Measurements from ENCODE around the gene ARHGEF28. TPM values are rescaled to one million over a fixed set of nuclear protein-coding genes. Genes with fewer than 3 reads are reported as not detected.

The ARHGEF28 gene
- total and polyA plus RNA-seq, 2 of the 13 experiments (the other 11 are each of a cell fraction or from before 2014, with no cell fraction given), result 17.4 to 34.1 TPM

DNA sequence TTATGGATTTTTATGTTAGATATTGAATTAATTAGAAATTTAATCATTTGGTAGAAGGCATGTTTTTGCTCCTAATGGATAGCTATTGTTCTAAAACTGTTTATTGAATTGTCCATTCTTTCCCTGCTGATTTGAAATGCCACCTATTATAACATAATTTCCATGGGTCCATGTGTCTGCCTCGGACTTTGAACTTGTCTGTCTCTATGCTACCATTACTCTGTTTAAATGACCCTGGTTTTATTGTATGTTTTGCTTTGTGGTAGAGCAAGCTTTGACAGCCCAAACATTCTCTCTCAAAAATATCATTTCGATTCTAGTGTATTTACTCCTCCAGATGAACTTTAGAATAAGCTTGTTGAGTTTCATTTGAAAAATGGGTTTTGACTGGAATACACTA is 120.6 kb downstream of the ARHGEF28 start (continued):
- TF ChIP-seq, protein P1, sequence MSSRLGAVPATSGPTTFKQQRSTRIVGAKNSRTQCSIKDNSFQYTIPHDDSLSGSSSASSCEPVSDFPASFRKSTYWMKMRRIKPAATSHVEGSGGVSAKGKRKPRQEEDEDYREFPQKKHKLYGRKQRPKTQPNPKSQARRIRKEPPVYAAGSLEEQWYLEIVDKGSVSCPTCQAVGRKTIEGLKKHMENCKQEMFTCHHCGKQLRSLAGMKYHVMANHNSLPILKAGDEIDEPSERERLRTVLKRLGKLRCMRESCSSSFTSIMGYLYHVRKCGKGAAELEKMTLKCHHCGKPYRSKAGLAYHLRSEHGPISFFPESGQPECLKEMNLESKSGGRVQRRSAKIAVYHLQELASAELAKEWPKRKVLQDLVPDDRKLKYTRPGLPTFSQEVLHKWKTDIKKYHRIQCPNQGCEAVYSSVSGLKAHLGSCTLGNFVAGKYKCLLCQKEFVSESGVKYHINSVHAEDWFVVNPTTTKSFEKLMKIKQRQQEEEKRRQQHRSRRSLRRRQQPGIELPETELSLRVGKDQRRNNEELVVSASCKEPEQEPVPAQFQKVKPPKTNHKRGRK (CRISPR knock-in tag; IDR thresholded peaks at IDR 0.05), result no peak
- TF ChIP-seq, protein P2, sequence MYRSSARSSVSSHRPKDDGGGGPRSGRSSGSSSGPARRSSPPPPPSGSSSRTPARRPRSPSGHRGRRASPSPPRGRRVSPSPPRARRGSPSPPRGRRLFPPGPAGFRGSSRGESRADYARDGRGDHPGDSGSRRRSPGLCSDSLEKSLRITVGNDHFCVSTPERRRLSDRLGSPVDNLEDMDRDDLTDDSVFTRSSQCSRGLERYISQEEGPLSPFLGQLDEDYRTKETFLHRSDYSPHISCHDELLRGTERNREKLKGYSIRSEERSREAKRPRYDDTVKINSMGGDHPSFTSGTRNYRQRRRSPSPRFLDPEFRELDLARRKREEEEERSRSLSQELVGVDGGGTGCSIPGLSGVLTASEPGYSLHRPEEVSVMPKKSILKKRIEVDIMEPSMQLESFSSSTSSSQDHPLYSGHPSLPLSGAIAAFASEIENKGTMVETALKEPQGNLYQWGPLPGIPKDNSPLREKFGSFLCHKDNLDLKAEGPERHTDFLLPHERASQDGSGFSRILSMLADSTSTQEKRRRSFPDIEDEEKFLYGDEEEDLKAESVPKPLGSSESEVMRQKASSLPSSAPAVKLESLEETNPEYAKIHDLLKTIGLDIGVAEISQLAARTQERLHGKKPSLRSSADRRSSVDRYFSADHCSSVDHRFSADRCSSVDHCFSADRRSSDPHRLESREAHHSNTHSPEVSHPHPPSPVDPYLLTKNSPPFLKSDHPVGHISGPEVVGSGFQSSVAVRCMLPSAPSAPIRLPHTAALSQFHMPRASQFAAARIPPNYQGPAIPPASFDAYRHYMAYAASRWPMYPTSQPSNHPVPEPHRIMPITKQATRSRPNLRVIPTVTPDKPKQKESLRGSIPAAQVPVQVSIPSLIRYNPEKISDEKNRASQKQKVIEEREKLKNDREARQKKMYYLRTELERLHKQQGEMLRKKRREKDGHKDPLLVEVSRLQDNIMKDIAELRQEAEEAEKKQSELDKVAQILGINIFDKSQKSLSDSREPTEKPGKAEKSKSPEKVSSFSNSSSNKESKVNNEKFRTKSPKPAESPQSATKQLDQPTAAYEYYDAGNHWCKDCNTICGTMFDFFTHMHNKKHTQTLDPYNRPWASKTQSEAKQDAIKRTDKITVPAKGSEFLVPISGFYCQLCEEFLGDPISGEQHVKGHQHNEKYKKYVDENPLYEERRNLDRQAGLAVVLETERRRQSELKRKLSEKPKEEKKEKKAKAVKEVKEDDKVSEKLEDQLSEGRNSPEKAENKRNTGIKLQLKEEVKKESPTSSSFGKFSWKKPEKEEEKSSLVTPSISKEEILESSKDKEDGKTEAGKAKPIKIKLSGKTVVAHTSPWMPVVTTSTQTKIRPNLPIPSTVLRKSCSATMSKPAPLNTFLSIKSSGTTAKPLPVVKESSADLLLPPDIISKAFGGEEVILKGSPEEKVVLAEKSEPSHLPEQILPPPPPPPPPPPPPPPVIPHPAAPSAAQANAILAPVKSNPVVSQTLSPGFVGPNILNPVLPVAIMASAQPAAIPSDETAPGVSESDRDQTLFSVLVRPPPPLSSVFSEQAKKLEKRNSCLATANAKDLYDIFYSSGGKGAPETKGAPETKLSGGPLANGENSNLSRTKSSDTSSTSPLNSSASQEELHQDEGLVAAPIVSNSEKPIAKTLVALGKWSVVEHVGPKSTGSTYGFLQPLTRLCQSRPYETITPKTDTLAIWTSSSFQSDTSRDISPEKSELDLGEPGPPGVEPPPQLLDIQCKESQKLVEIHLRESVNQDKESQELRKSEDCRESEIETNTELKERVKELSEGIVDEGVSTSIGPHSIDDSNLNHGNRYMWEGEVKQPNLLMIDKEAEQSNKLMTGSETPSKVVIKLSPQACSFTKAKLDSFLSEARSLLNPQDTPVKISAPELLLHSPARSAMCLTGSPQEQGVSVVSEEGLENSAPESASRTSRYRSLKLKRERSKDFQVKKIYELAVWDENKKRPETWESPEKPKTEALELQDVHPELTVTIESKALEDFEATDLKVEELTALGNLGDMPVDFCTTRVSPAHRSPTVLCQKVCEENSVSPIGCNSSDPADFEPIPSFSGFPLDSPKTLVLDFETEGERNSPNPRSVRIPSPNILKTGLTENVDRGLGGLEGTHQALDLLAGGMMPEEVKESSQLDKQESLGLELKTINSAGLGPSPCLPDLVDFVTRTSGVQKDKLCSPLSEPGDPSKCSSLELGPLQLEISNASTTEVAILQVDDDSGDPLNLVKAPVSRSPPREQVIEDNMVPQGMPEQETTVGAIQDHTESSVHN (CRISPR knock-in tag; IDR thresholded peaks at IDR 0.05), result no peak
- no peak for TF ChIP-seq NFE2L2 (IDR thresholded peaks at IDR 0.05; ENCODE audit: low read length)
- no peak for TF ChIP-seq CEBPB (IDR thresholded peaks at IDR 0.05; ENCODE audit: borderline replicate concordance, low read depth, low read length)
- no peak for TF ChIP-seq ZNF264 (CRISPR knock-in tag; IDR thresholded peaks at IDR 0.05)
- TF ChIP-seq SIX4 (CRISPR knock-in tag; IDR thresholded peaks at IDR 0.05), result no peak
- TF ChIP-seq CCDC6 (CRISPR knock-in tag; IDR thresholded peaks at IDR 0.05), result no peak
- TF ChIP-seq ZNF530 (CRISPR knock-in tag; IDR thresholded peaks at IDR 0.05; ENCODE audit: low read depth), result no peak
- no peak for TF ChIP-seq ZNF256 (CRISPR knock-in tag; conservative IDR thresholded peaks at IDR 0.05)
- no peak for TF ChIP-seq RARA (CRISPR knock-in tag; IDR thresholded peaks at IDR 0.05)
- TF ChIP-seq, protein P3, sequence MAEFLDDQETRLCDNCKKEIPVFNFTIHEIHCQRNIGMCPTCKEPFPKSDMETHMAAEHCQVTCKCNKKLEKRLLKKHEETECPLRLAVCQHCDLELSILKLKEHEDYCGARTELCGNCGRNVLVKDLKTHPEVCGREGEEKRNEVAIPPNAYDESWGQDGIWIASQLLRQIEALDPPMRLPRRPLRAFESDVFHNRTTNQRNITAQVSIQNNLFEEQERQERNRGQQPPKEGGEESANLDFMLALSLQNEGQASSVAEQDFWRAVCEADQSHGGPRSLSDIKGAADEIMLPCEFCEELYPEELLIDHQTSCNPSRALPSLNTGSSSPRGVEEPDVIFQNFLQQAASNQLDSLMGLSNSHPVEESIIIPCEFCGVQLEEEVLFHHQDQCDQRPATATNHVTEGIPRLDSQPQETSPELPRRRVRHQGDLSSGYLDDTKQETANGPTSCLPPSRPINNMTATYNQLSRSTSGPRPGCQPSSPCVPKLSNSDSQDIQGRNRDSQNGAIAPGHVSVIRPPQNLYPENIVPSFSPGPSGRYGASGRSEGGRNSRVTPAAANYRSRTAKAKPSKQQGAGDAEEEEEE (CRISPR knock-in tag; IDR thresholded peaks at IDR 0.05; ENCODE audit: borderline replicate concordance), result no peak
